Liver (tissue), 9 donors: ENCODE data around the gene FBN1. TPM values are rescaled to one million over a fixed set of nuclear protein-coding genes. Genes with fewer than 3 reads are reported as not detected.

Source experiments
- DNase-seq: peaks from one replicate; pipeline ENCODE4 v3.0.0-alpha.2; 2017; ENCODE audit warnings: low spot score
- H3K27ac ChIP-seq, 2 donors: one replicate each; pipeline ENCODE4 v1.7.0; 2013; ENCODE audit warnings: inconsistent platforms in 2 of 2, low read length in 2 of 2, control low read depth in 1 of 2, low read depth in 1 of 2, mild to moderate bottlenecking in 1 of 2
- H3K27me3 ChIP-seq, 4 donors: one replicate each; pipeline versions ENCODE4 v1.6.1 to v1.7.0; 2013; ENCODE audit warnings: low read length in 3 of 4, inconsistent platforms in 1 of 4, mild to moderate bottlenecking in 1 of 4, moderate library complexity in 1 of 4; ENCODE audit not compliant: control insufficient read depth in 4 of 4, insufficient read depth in 4 of 4
- H3K36me3 ChIP-seq, 4 donors: one replicate each; pipeline versions ENCODE4 v1.6.1 to v1.7.0; 2013; ENCODE audit warnings: low read length in 3 of 4, mild to moderate bottlenecking in 3 of 4, low read depth in 1 of 4, moderate library complexity in 1 of 4; ENCODE audit not compliant: control insufficient read depth in 4 of 4, insufficient read depth in 3 of 4
- H3K4me1 ChIP-seq, 4 donors: one replicate each; pipeline versions ENCODE4 v1.6.1 to v1.7.0; 2013; ENCODE audit warnings: low read length in 3 of 4, mild to moderate bottlenecking in 3 of 4, moderate library complexity in 1 of 4; ENCODE audit not compliant: control insufficient read depth in 4 of 4, insufficient read depth in 4 of 4
- H3K4me3 ChIP-seq, 3 donors: one replicate each; pipeline versions ENCODE4 v1.6.1 to v1.7.0; 2013; ENCODE audit warnings: low read length in 3 of 3, control low read depth in 1 of 3, low read depth in 1 of 3, mild to moderate bottlenecking in 1 of 3
- H3K9ac ChIP-seq, 2 donors: one replicate each; pipeline ENCODE4 v1.7.0; 2013; ENCODE audit warnings: low read length in 2 of 2, mild to moderate bottlenecking in 2 of 2, moderate library complexity in 2 of 2, control low read depth in 1 of 2, low read depth in 1 of 2
- H3K9me3 ChIP-seq, 4 donors: one replicate each; pipeline versions ENCODE4 v1.6.1 to v1.7.0; 2013; ENCODE audit warnings: low read length in 3 of 4; ENCODE audit not compliant: control insufficient read depth in 4 of 4
- CTCF ChIP-seq: fragments of 150-350 bp; IDR thresholded peaks from 2 replicates; pipeline ENCODE4 v1.5.1; 2017; ENCODE audit warnings: improper control_type of control experiment, low read depth, low read length; ENCODE audit not compliant: missing input control
- EGR1 ChIP-seq, 2 donors: IDR thresholded peaks; 2 replicates each; pipeline ENCODE4 v1.6.1; 2016 to 2018; ENCODE audit warnings: antibody characterized with exemption in 2 of 2, low read depth in 2 of 2
- FOXA1 ChIP-seq: IDR thresholded peaks from 2 replicates; pipeline ENCODE4 v1.6.1; 2016; ENCODE audit warnings: antibody characterized with exemption
- FOXA2 ChIP-seq: IDR thresholded peaks from 2 replicates; pipeline ENCODE4 v1.6.1; 2016; ENCODE audit warnings: antibody characterized with exemption
- GABPA ChIP-seq, 2 donors: IDR thresholded peaks in 1 of 2; conservative IDR thresholded peaks in 1 of 2; 2 replicates each; pipeline ENCODE4 v1.6.1; 2016; ENCODE audit warnings: antibody characterized with exemption in 2 of 2, mild to moderate bottlenecking in 1 of 2, moderate library complexity in 1 of 2
- HNF4A ChIP-seq, 2 donors: conservative IDR thresholded peaks; 2 replicates each; pipeline ENCODE4 v1.6.1; 2016; ENCODE audit warnings: antibody characterized with exemption in 2 of 2, mild to moderate bottlenecking in 2 of 2
- HNF4G ChIP-seq: IDR thresholded peaks from 2 replicates; pipeline ENCODE4 v1.6.1; 2016; ENCODE audit warnings: antibody characterized with exemption
- JUND ChIP-seq, 2 donors: IDR thresholded peaks; 2 replicates each; pipeline ENCODE4 v1.6.1; 2016; ENCODE audit warnings: antibody characterized with exemption in 2 of 2
- NR2F2 ChIP-seq: IDR thresholded peaks from 2 replicates; pipeline ENCODE4 v1.6.1; 2016; ENCODE audit warnings: antibody characterized with exemption
- RAD21 ChIP-seq, 2 donors: IDR thresholded peaks; 2 replicates each; pipeline ENCODE4 v1.6.1; 2016; ENCODE audit warnings: antibody characterized with exemption in 2 of 2, mild to moderate bottlenecking in 2 of 2
- REST ChIP-seq: IDR thresholded peaks from 2 replicates; pipeline ENCODE4 v1.6.1; 2016; ENCODE audit warnings: antibody characterized with exemption, mild to moderate bottlenecking
- RXRA ChIP-seq, 2 donors: IDR thresholded peaks; 2 replicates each; pipeline ENCODE4 v1.6.1; 2017 to 2018; ENCODE audit warnings: antibody characterized with exemption in 2 of 2, mild to moderate bottlenecking in 1 of 2
- SP1 ChIP-seq: IDR thresholded peaks from 2 replicates; pipeline ENCODE4 v1.6.1; 2018; ENCODE audit warnings: antibody characterized with exemption, mild to moderate bottlenecking
- TAF1 ChIP-seq: conservative IDR thresholded peaks from 2 replicates; pipeline ENCODE4 v1.6.1; 2016; ENCODE audit warnings: antibody characterized with exemption, mild to moderate bottlenecking
- YY1 ChIP-seq: IDR thresholded peaks from 2 replicates; pipeline ENCODE4 v1.6.1; 2016; ENCODE audit warnings: antibody characterized with exemption, mild to moderate bottlenecking
- ZBTB33 ChIP-seq: IDR thresholded peaks from 2 replicates; pipeline ENCODE4 v1.6.1; 2016; ENCODE audit warnings: antibody characterized with exemption
- WGBS: extraction: QIAGEN DNeasy Blood & Tissue Kit; methylation state at CpG from one replicate; pipeline ENCODE4 v1.1.7; 2013; 5-methylcytosine and 5-hydroxymethylcytosine counted together
- polyA plus RNA-seq, 2 donors: library from polyadenylated mRNA; stranded (reverse) in 1 of 2; unstranded in 1 of 2; fragments of 200-250 nt in 1 of 2; fragments of >200 nt in 1 of 2; fragmentation: Nextera tagmentation in 1 of 2; extraction: Ambion mirVana in 1 of 2; gene quantifications; one replicate each; pipeline versions ENCODE4 v1.2.1 to v1.2.3, GENCODE V29; 2013 to 2015
- total RNA-seq, 2 donors: library from RNA; depleted of rRNA; stranded (reverse); fragments of >200 nt; gene quantifications; one replicate each; pipeline ENCODE4 v1.2.3, GENCODE V29; 2014
- TF ChIP-seq, protein P1 (sequence below): IDR thresholded peaks from 2 replicates; pipeline ENCODE4 v1.6.1; 2016; ENCODE audit warnings: antibody characterized with exemption
- TF ChIP-seq, protein P2 (sequence below): IDR thresholded peaks from 2 replicates; pipeline ENCODE4 v1.6.1; 2016; ENCODE audit warnings: antibody characterized with exemption
- donor health status: healthy.
- donor health status: healthy.
- donor health status: healthy.
- donor health status: healthy.
- donor health status: healthy.

FBN1 gene
- total and polyA plus RNA-seq, 4 donors: 1.3 to 20.1 (median 12.4) TPM

GRCh38 chr15:48451736-48452135, 193.8 kb downstream of the FBN1 start:
- H3K27me3 ChIP-seq: no peaks in the 10 kb centered on the region
- no peaks in the 10 kb centered on the region for H3K9me3 ChIP-seq
- WGBS: 67% methylated on average over 3 of the region's 3 CpGs
- no peaks in the 10 kb centered on the region for H3K4me1 ChIP-seq
- H3K9ac ChIP-seq: no peak overlapping the region
- DNase-seq: no peak
- TF ChIP-seq FOXA2: no peak
- no peaks in the 10 kb centered on the region for H3K36me3 ChIP-seq
- no peak overlapping the region for H3K4me3 ChIP-seq
- no peak overlapping the region for H3K27ac ChIP-seq

DNA sequence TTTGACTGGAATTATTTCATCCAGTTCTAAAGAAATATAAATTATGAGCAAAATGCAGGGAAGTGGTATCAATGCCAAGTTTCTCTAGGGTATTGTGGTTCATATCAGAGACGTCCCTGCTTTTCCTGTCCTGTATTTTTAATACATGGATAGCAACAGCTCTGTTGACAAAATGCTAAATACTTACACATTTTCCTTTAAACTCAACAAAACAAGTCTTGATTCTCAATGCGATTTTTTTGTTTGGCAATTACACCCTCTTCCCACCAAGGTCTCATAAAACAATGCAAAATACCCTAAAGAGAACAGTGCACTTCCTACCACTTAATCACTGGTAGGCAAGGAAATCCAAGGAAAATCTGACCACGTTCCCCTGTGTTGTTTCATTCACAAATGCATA, 194.3 kb downstream of the FBN1 start:
- H3K9me3 ChIP-seq: no peaks in the 10 kb centered on the region
- no peaks in the 10 kb centered on the region for H3K4me1 ChIP-seq
- H3K36me3 ChIP-seq: no peaks in the 10 kb centered on the region
- no peaks in the 10 kb centered on the region for H3K27me3 ChIP-seq
- DNase-seq: no peak
- no peak overlapping the region for H3K4me3 ChIP-seq
- TF ChIP-seq GABPA (IDR thresholded peaks at IDR 0.05 in 1 of 2, conservative IDR thresholded peaks at IDR 0.05 in 1 of 2) (no peak), YY1 (no peak), SP1 (no peak), HNF4A (conservative IDR thresholded peaks at IDR 0.05) (no peak), JUND (IDR thresholded peaks at IDR 0.05) (no peak), FOXA2 (no peak)
- TF ChIP-seq, protein P1, sequence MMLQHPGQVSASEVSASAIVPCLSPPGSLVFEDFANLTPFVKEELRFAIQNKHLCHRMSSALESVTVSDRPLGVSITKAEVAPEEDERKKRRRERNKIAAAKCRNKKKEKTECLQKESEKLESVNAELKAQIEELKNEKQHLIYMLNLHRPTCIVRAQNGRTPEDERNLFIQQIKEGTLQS: no peak
- WGBS: 54% methylated on average over 3 of the region's 3 CpGs
- H3K27ac ChIP-seq: no peak overlapping the region
- no peak overlapping the region for H3K9ac ChIP-seq

DNA sequence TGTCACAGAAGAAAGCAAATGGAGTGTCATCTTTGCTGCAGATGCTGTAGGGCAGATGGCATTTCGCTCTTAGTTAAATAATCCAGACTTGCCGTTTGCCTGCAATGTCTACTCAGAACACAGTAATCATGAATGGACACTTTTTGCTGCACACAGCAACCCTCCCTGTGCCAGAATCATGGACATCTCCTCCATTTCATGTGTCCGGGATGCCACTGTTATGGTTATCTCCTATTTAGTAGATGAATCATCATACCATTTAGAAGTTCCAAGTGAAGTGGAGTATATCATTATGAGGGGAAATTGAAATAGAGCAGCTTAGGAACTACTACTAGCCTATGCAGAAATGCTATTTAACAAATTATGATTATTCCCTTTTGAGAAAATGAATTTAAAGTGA, 195.8 kb downstream of the FBN1 start:
- TF ChIP-seq FOXA1 (no peak), NR2F2 (no peak), RXRA (IDR thresholded peaks at IDR 0.05) (no peak), TAF1 (no peak), EGR1 (IDR thresholded peaks at IDR 0.05; ENCODE audit: low read depth in 2 of 2) (no peak), YY1 (no peak), REST (no peak), FOXA2 (no peak), GABPA (IDR thresholded peaks at IDR 0.05 in 1 of 2, conservative IDR thresholded peaks at IDR 0.05 in 1 of 2) (no peak), HNF4G (no peak), ZBTB33 (no peak), JUND (IDR thresholded peaks at IDR 0.05) (no peak), RAD21 (IDR thresholded peaks at IDR 0.05) (no peak), CTCF (no peak)
- TF ChIP-seq, protein P2, sequence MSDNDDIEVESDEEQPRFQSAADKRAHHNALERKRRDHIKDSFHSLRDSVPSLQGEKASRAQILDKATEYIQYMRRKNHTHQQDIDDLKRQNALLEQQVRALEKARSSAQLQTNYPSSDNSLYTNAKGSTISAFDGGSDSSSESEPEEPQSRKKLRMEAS: no peak
- TF ChIP-seq, protein P1: no peak
- Histone ChIP-seq H3K9ac (no peak overlapping the region), H3K36me3 (no peaks in the 10 kb centered on the region), H3K27ac (no peak overlapping the region), H3K9me3 (no peaks in the 10 kb centered on the region), H3K27me3 (no peaks in the 10 kb centered on the region), H3K4me3 (no peak overlapping the region), H3K4me1 (no peaks in the 10 kb centered on the region)
- WGBS: 93% methylated on average over 3 of the region's 3 CpGs
- no peak for DNase-seq
